Neutrophil (primary cell): Measurements from ENCODE around the gene PRR33.

Experiments used
- H3K27ac ChIP-seq: fragments of 200-600 bp; sonication (generic); 2 replicates; pipeline ENCODE4 v1.5.1; 2016; ENCODE audit warnings: mild to moderate bottlenecking, moderate library complexity
- H3K27me3 ChIP-seq: fragments of 200-600 bp; sonication (generic); 2 replicates; pipeline ENCODE4 v1.6.0; 2016; ENCODE audit warnings: mild to moderate bottlenecking
- H3K36me3 ChIP-seq: fragments of 200-600 bp; sonication (generic); 2 replicates; pipeline ENCODE4 v1.5.1; 2017
- H3K4me1 ChIP-seq, 2 experiments: fragments of 200-600 bp in 1 of 2; sonication (generic) in 1 of 2; 1 replicate in 1 of 2; 2 replicates in 1 of 2; pipeline versions ENCODE4 v1.5.1 to v1.6.1; 2013 to 2016; ENCODE audit warnings: low read depth in 1 of 2, low read length in 1 of 2, mild to moderate bottlenecking in 1 of 2, moderate library complexity in 1 of 2; ENCODE audit not compliant: control insufficient read depth in 1 of 2, insufficient read depth in 1 of 2
- H3K4me3 ChIP-seq, 2 experiments: fragments of 200-600 bp in 1 of 2; sonication (generic) in 1 of 2; 1 replicate in 1 of 2; 2 replicates in 1 of 2; pipeline ENCODE4 v1.5.1; 2013 to 2016; ENCODE audit warnings: low read depth in 1 of 2, low read length in 1 of 2, mild to moderate bottlenecking in 1 of 2, moderate library complexity in 1 of 2
- H3K9me3 ChIP-seq: fragments of 200-600 bp; sonication (generic); 2 replicates; pipeline ENCODE4 v1.5.1; 2016
- CTCF ChIP-seq: fragments of 200-600 bp; sonication (generic); IDR thresholded peaks from 2 replicates; pipeline ENCODE4 v1.5.1; 2016; ENCODE audit warnings: antibody characterized with exemption

Gene PRR33

GRCh38 chr11:1929621-1930461 is 38.1 kb upstream of the PRR33 start:
- H3K9me3 ChIP-seq = no peaks in the 10 kb centered on the region
- no peak overlapping the region for H3K27ac ChIP-seq
- no peaks in the 10 kb centered on the region for H3K36me3 ChIP-seq
- TF ChIP-seq CTCF = no peak
- no peak overlapping the region for H3K4me3 ChIP-seq
- H3K27me3 ChIP-seq = peaks cover 63% of the 10 kb centered on the region
- H3K4me1 ChIP-seq = no peaks in the 10 kb centered on the region

- Histone ChIP-seq H3K27ac (no peak overlapping the region), H3K27me3 (peaks cover 61% of the 10 kb centered on the region), H3K9me3 (no peaks in the 10 kb centered on the region), H3K36me3 (no peaks in the 10 kb centered on the region), H3K4me3 (no peak overlapping the region), H3K4me1 (no peaks in the 10 kb centered on the region)
- no peak for TF ChIP-seq CTCF
Measured at GRCh38 chr11:1928891-1929541, 37.3 kb upstream of the PRR33 start.

DNA sequence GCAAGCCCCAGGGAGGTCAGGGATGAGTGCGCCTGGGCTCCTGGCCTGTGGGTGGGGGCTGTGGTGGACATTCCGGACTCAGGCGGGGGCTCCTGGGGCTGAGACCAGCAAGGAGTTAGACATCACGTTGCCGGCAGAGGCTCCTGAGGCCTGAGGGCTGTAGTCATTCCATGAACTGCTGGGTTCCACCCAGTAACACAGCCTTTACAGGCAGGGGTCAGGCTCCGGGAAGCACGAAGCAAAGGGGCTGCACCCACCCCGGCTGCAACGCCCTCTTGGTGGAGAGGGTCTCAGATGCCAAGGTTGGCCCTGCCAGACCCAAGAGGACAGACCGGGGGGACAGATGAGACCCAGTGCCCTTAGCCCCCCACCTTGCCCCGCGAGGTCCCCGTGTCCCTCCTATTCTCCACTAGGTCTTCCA is 36.8 kb upstream of the PRR33 start:
- Histone ChIP-seq H3K27me3 (peaks cover 56% of the 10 kb centered on the region), H3K4me1 (no peaks in the 10 kb centered on the region)
- TF ChIP-seq CTCF = no peak

DNA sequence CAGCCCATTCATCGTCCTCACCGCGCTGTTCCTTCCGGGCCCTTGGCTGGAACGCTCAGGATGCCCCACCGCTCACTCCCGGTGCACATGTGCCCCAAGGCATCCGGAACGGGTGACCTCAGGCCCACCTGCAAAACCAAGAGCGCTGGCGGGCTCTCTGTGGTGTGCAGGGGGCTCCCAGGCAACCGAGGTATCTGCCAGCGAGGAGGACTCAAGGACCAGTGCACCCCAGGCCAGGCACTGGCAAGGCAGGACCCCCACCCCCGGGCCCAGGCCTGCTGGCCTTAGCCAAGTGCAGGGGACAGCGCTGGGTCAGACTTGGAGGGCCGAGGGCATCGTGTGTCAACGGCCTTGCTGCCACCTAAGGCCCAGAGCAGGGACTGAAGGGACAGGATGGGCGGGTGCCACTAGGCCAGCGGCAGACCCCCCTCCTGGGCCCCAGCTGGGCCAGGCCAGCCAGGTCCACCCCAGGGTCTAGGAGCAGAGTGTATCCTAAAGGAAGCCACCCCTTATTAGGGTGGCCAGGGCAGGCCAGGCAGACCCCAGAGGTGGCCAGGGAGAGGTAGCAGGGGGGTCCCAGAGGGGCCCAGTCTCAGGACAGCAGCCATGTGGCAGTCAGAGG is 36.3 kb upstream of the PRR33 start:
- peaks cover 51% of the 10 kb centered on the region for H3K27me3 ChIP-seq

More for the DNA sequence above, 36.8 kb upstream of the PRR33 start:
- no peak overlapping the region for H3K27ac ChIP-seq
- H3K4me3 ChIP-seq = no peak overlapping the region
- H3K9me3 ChIP-seq = no peaks in the 10 kb centered on the region
- no peaks in the 10 kb centered on the region for H3K36me3 ChIP-seq

More for the DNA sequence above, 36.3 kb upstream of the PRR33 start:
- TF ChIP-seq CTCF = no peak
- Histone ChIP-seq H3K36me3 (no peaks in the 10 kb centered on the region), H3K4me1 (no peaks in the 10 kb centered on the region), H3K9me3 (no peaks in the 10 kb centered on the region), H3K4me3 (no peak overlapping the region), H3K27ac (no peak overlapping the region)
